SU-DHL-6 (cell line): Measurements from ENCODE around the gene ENOX1.

Experiments
- H2AFZ ChIP-seq: fragments of 200-600 bp; sonication (generic); 2 replicates; pipeline ENCODE4 v1.6.1; 2014; ENCODE audit warnings: low read depth, mild to moderate bottlenecking, moderate library complexity, mixed read lengths, antibody characterized with exemption, low read length; ENCODE audit not compliant: severe bottlenecking
- H3F3A ChIP-seq: fragments of 200-600 bp; shearing (Covaris generic); 2 replicates; pipeline ENCODE4 v1.6.0; 2016; ENCODE audit warnings: antibody characterized with exemption, mild to moderate bottlenecking; ENCODE audit not compliant: insufficient read depth
- H3K27ac ChIP-seq: fragments of 200-600 bp; sonication (generic); 2 replicates; pipeline ENCODE4 v1.5.1; 2016; ENCODE audit warnings: low read depth, mild to moderate bottlenecking, low read length, moderate library complexity, mixed read lengths
- H3K27me3 ChIP-seq: fragments of 200-600 bp; sonication (generic), shearing (Covaris generic); 2 replicates; pipeline ENCODE4 v1.6.0; 2014; ENCODE audit warnings: mild to moderate bottlenecking, low read length
- H3K36me3 ChIP-seq: fragments of 200-600 bp; sonication (generic); 2 replicates; pipeline ENCODE4 v1.6.1; 2014; ENCODE audit warnings: mild to moderate bottlenecking, low read length, mixed read lengths
- H3K4me2 ChIP-seq: fragments of 300-600, 200-600 bp; shearing (Covaris generic), sonication (generic); 2 replicates; pipeline ENCODE4 v1.6.0; 2014; ENCODE audit warnings: low read length, low read depth, mild to moderate bottlenecking; ENCODE audit not compliant: poor library complexity, severe bottlenecking
- H3K4me3 ChIP-seq: fragments of 200-600 bp; sonication (generic); 2 replicates; pipeline ENCODE4 v1.5.1; 2014; ENCODE audit warnings: antibody characterized with exemption, low read length, mild to moderate bottlenecking, mixed read lengths; ENCODE audit not compliant: insufficient read depth, poor library complexity, severe bottlenecking
- H3K79me2 ChIP-seq: fragments of 200-600 bp; sonication (generic); 2 replicates; pipeline ENCODE4 v1.6.1; 2014; ENCODE audit warnings: mild to moderate bottlenecking, low read length, moderate library complexity; ENCODE audit not compliant: insufficient read depth
- H3K9ac ChIP-seq: fragments of 200-600 bp; sonication (generic); 2 replicates; pipeline ENCODE4 v1.7.0; 2014; ENCODE audit warnings: mild to moderate bottlenecking, low read length
- H3K9me2 ChIP-seq: fragments of 200-600 bp; sonication (generic); replicated peaks from 2 replicates; pipeline ENCODE4 v1.6.1; 2014; ENCODE audit warnings: low read length; ENCODE audit not compliant: insufficient read depth
- H3K9me3 ChIP-seq: fragments of 200-600 bp; sonication (generic); 2 replicates; pipeline ENCODE4 v1.6.1; 2014; ENCODE audit warnings: low read length, mixed read lengths; ENCODE audit not compliant: insufficient read depth
- H4K20me1 ChIP-seq: fragments of 200-600 bp; sonication (generic); 2 replicates; pipeline ENCODE4 v1.6.1; 2014; ENCODE audit warnings: low read depth, mild to moderate bottlenecking, antibody characterized with exemption, low read length, moderate library complexity, mixed read lengths
- EZH2phosphoT487 ChIP-seq: fragments of 200-600 bp; sonication (generic), shearing (Covaris generic); conservative IDR thresholded peaks from 2 replicates; pipeline ENCODE4 v1.6.1; 2018; ENCODE audit warnings: mild to moderate bottlenecking, antibody characterized with exemption, low read length, moderate library complexity, mixed read lengths
- TF ChIP-seq, protein P1 (sequence below): fragments of 200-600 bp; sonication (generic); IDR thresholded peaks from one replicate; pipeline ENCODE4 v1.5.1; 2017; ENCODE audit warnings: antibody characterized with exemption, mild to moderate bottlenecking, low read length, moderate library complexity; ENCODE audit not compliant: insufficient read depth, poor library complexity, severe bottlenecking

The ENOX1 gene

GRCh38 chr13:43647471-43647870 is 139.3 kb downstream of the ENOX1 start:
- H3K4me2 ChIP-seq = no peak overlapping the region
- H3K9ac ChIP-seq = no peak overlapping the region
- no peaks in the 10 kb centered on the region for H4K20me1 ChIP-seq
- H3K4me3 ChIP-seq = no peak overlapping the region
- H3K27me3 ChIP-seq = no peaks in the 10 kb centered on the region
- H3K9me3 ChIP-seq = no peaks in the 10 kb centered on the region
- no peaks in the 10 kb centered on the region for H3F3A ChIP-seq
- no peak for TF ChIP-seq EZH2phosphoT487
- TF ChIP-seq, protein P1, sequence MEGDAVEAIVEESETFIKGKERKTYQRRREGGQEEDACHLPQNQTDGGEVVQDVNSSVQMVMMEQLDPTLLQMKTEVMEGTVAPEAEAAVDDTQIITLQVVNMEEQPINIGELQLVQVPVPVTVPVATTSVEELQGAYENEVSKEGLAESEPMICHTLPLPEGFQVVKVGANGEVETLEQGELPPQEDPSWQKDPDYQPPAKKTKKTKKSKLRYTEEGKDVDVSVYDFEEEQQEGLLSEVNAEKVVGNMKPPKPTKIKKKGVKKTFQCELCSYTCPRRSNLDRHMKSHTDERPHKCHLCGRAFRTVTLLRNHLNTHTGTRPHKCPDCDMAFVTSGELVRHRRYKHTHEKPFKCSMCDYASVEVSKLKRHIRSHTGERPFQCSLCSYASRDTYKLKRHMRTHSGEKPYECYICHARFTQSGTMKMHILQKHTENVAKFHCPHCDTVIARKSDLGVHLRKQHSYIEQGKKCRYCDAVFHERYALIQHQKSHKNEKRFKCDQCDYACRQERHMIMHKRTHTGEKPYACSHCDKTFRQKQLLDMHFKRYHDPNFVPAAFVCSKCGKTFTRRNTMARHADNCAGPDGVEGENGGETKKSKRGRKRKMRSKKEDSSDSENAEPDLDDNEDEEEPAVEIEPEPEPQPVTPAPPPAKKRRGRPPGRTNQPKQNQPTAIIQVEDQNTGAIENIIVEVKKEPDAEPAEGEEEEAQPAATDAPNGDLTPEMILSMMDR = no peak
- no peak overlapping the region for H3K27ac ChIP-seq
- H3K36me3 ChIP-seq = no peaks in the 10 kb centered on the region
- H2AFZ ChIP-seq = no peak overlapping the region
- no peaks in the 10 kb centered on the region for H3K9me2 ChIP-seq
- H3K79me2 ChIP-seq = no peaks in the 10 kb centered on the region

GRCh38 chr13:43640476-43640875 is 146.3 kb downstream of the ENOX1 start:
- H3F3A ChIP-seq = no peaks in the 10 kb centered on the region
- H4K20me1 ChIP-seq = no peaks in the 10 kb centered on the region
- H3K27me3 ChIP-seq = no peaks in the 10 kb centered on the region
- TF ChIP-seq, protein P1 = no peak
- TF ChIP-seq EZH2phosphoT487 = no peak
- no peaks in the 10 kb centered on the region for H3K36me3 ChIP-seq
- H3K4me3 ChIP-seq = no peak overlapping the region
- no peaks in the 10 kb centered on the region for H3K9me2 ChIP-seq
- H3K79me2 ChIP-seq = no peaks in the 10 kb centered on the region
- no peak overlapping the region for H3K9ac ChIP-seq
- no peak overlapping the region for H3K4me2 ChIP-seq
- H3K27ac ChIP-seq = no peak overlapping the region
- no peak overlapping the region for H2AFZ ChIP-seq
- H3K9me3 ChIP-seq = no peaks in the 10 kb centered on the region

- H3K4me3 ChIP-seq = no peak overlapping the region
- no peaks in the 10 kb centered on the region for H3K27me3 ChIP-seq
- H3K9me2 ChIP-seq = no peaks in the 10 kb centered on the region
- H2AFZ ChIP-seq = no peak overlapping the region
- peaks cover 8% of the 10 kb centered on the region; the same call in 1 of the 2 replicates for H3K9me3 ChIP-seq
- TF ChIP-seq, protein P1 = no peak
- no peak for TF ChIP-seq EZH2phosphoT487
- H3K4me2 ChIP-seq = no peak overlapping the region
- no peak overlapping the region for H3K9ac ChIP-seq
- no peaks in the 10 kb centered on the region for H3K79me2 ChIP-seq
- H4K20me1 ChIP-seq = no peaks in the 10 kb centered on the region
- H3F3A ChIP-seq = no peaks in the 10 kb centered on the region
- H3K27ac ChIP-seq = no peak overlapping the region
- H3K36me3 ChIP-seq = no peaks in the 10 kb centered on the region
These were observed 155.7 kb downstream of the ENOX1 start for GRCh38 chr13:43631106-43631505.
